ENCODE measurements around the gene TNFSF12.

Gene TNFSF12

DNA sequence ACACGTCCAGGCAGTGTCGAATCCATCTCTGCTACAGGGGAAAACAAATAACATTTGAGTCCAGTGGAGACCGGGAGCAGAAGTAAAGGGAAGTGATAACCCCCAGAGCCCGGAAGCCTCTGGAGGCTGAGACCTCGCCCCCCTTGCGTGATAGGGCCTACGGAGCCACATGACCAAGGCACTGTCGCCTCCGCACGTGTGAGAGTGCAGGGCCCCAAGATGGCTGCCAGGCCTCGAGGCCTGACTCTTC is 23.4 kb downstream of the TNFSF12 start:
- DNase-seq = no peak

GRCh38 chr17:7572588-7573323 is 23.9 kb downstream of the TNFSF12 start:
- DNase-seq = peak; percentile 99 to 100 (median 100)

DNA sequence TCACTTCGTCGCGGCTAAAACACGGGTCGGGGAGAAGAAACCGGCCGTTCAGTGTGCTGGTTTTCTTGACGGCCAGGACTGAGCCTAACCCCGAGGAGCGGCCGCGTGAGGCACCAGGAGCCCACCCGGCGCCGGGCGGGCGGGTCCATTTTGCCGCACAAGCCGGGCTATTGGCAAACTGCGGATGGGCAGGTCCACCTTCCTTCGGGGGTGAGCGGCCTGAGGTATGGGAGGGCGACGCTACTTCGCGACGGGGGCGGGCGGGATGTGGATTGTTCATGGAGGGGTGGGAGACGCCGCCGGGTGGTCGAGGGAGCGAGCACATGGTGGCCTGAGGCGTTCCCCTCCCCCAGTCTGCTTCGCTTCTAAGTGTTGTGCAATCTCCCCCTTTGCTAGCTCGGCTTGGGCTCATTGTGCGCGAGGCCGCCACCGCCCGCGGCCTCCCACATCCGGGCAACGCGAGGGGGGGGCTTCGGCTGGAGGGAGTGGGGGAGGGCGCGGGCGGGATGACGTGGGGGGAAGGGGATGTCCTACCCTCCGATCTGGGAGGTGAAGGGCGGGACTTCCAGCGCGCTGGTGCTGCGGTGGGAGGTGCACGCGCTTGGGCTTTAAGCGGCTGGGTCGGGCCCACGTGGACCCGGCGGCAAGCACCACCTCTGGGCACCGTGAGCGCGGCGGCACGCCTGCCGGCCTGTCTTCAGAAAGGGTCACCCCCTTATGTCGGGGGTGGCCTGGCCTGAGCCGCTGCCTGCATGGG is 24.6 kb downstream of the TNFSF12 start:
- peak; percentile 93 to 97 (median 95) for DNase-seq

DNA sequence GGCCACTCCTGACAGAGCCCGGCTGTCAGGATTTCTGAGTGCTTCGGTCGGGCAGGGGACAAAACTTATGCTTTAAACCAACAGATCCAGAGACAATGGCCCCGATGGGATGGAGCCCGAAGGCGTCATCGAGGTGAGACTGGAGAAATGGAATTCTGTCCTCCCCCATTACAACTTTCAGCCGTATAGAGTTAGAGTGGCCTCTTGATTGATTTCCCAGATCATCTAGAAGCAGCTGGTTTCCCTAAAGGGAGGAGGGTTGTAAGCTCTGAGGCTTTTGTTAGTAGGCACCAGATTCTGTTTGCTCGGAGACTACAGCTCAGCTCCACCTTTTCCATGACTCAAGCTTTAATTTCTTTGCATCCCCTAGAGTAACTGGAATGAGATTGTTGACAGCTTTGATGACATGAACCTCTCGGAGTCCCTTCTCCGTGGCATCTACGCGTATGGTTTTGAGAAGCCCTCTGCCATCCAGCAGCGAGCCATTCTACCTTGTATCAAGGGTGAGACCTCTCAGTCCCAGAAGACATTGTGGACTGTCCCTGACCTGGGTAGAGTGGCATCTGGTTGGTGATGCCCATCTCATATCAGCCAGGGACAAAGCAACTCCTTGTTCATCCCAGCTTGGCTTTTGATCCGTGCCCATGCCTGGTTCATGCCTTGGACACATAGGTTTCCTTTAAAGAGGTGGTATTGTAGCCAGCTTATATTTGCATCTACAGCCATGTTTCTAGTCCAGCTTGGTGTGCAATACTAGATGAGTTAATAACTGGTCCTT is 25.5 kb downstream of the TNFSF12 start:
- peak in 1 of 3 donors; percentile 33 for DNase-seq

DNA sequence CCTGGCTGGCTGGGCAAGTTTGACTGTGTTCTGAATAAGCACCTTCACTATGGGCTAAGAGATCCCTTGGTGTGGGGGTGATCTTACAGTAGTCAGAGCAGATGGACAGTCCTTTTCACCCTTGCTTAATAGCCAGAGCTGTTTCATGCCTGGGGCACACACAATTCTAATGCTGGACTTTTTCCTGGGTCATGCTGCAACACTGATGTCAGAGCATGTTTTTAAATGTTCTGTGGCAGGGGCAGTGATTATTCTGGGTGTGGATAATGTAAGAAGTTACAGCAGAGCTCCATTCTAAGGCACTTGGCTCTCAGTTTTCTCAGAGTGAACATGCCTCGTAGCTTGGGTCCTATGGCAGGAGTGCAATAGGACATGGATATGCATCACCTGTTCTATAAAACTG is 26.6 kb downstream of the TNFSF12 start:
- peak in 1 of 3 donors; percentile 33 for DNase-seq

GRCh38 chr17:7575959-7576358 is 27.1 kb downstream of the TNFSF12 start:
- no peak for DNase-seq

GRCh38 chr17:7576432-7576937 is 27.6 kb downstream of the TNFSF12 start:
- DNase-seq = no peak

DNA sequence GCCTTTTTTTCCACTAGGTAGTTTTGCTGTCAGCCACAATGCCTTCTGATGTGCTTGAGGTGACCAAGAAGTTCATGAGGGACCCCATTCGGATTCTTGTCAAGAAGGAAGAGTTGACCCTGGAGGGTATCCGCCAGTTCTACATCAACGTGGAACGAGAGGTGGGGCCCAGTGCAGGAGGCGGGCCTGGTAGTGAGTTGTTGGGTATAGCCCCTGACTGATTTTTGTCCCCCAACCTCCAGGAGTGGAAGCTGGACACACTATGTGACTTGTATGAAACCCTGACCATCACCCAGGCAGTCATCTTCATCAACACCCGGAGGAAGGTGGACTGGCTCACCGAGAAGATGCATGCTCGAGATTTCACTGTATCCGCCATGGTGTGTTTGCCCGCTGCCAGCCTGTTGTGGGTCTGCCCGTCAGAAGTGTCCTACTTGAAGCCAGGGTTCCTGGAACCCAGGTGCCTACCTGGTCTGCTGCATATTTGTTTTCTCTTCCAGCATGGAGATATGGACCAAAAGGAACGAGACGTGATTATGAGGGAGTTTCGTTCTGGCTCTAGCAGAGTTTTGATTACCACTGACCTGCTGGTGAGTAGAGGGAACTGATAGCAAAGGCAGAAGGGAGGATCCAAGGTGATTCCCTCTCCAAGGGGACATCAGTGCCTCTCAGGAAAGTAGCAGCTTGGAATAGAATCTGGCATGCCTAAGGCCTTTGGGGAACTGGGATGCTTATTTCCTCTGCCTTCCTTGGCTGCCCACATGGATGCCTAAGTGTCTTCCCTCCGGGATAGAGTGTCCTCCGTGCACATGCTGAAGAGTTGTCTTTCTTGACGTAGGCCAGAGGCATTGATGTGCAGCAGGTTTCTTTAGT is 28.7 kb downstream of the TNFSF12 start:
- no peak for DNase-seq

DNA sequence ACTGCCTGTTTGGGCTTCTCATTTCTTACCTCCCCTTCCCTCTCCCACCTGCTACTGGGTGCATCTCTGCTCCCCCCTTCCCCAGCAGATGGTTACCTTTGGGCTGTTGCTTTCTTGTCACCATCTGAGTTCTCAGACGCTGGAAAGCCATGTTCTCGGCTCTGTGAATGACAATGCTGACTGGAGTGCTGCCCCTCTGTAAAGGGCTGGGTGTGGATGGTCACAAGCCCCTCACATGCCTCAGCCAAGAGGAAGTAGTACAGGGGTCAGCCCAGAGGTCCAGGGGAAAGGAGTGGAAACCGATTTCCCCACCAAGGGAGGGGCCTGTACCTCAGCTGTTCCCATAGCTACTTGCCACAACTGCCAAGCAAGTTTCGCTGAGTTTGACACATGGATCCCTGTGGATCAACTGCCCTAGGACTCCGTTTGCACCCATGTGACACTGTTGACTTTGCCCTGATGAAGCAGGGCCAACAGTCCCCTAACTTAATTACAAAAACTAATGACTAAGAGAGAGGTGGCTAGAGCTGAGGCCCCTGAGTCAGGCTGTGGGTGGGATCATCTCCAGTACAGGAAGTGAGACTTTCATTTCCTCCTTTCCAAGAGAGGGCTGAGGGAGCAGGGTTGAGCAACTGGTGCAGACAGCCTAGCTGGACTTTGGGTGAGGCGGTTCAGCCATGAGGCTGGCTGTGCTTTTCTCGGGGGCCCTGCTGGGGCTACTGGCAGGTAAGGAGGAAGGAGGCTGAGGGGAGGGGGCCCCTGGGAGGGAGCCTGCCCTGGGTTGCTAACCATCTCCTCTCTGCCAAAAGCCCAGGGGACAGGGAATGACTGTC is 30.4 kb downstream of the TNFSF12 start, which contains the start of gene CD68:
CD68 (plus strand) TSS at position 638 of the 833 bp plus-strand sequence; CDS start at position 678, 40 bp downstream.
- DNase-seq = peak; percentile 95 to 99 (median 98)

GRCh38 chr17:7579834-7580603 is 31.2 kb downstream of the TNFSF12 start:
- peak; percentile 48 to 64 (median 49) for DNase-seq

GRCh38 chr17:7580604-7581575 is 32.0 kb downstream of the TNFSF12 start:
- DNase-seq = peak; percentile 34 to 48 (median 46)

GRCh38 chr17:7582396-7583252 is 33.8 kb downstream of the TNFSF12 start:
- DNase-seq = no peak

DNA sequence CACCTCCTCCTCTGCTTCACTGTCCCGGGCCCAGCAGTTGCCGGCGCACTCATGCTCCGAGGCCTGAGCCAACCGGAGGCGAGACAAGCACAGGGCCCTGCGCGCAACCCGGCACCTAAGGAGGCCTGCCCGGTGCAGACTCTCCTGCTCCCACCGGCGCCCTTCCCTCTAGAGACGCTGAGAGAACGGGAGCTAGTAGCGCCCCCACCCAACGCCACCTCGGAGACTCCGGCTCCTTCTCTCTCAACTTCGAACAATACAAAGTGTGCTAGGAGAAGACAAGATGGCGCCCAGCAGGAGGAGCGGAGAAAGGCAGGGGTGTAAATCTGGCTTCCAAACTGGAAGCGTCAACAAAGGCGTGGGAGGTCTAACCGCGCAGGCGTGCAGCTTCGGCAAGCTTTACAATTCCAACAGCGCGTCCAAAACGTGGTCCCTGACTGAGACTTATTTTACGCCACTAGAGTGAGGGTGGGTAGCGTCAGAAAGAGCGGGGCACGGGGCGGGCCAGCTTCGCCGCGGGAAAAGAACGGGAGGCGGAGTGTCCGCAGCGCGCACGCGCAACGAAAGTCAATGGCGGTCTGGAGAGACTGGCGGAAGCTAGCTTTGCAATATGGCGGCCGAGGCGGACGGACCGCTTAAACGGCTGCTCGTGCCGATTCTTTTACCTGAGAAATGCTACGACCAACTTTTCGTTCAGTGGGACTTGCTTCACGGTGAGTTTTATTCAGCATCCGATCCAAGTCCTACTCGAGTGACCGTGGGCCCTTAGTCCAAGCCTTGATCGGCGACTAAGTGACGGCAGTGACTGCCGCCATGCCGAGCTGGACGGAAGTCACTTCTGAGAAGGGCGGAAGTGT is 34.6 kb downstream of the TNFSF12 start, which contains the start of gene MPDU1:
MPDU1 (plus strand) TSS at position 600 of the 857 bp plus-strand sequence; CDS start at position 611, 11 bp downstream.
- DNase-seq = peak; percentile 97 to 99 (median 99)

GRCh38 chr17:7586673-7587419 is 38.0 kb downstream of the TNFSF12 start:
- DNase-seq = no peak

- DNase-seq = peak in 2 of 3 donors; percentile 49 to 52
Observed at GRCh38 chr17:7587420-7588151, 38.7 kb downstream of the TNFSF12 start.
